Mesothelial cell of epicardium (in vitro differentiated cells): ENCODE data around the gene RXRA. TPM values are rescaled to one million over a fixed set of nuclear protein-coding genes. Genes with fewer than 3 reads are reported as not detected.

Experiments
- DNase-seq, 2 experiments: peaks; one replicate each; pipeline ENCODE4 v3.0.0; 2021; ENCODE audit warnings: low spot score in 2 of 2; ENCODE audit not compliant: unreplicated experiment in 2 of 2
- H3K27ac Mint-ChIP-seq: 2 replicates; pipeline ENCODE4 v1.8.0; 2021; ENCODE audit warnings: mixed read lengths
- H3K27me3 Mint-ChIP-seq: 2 replicates; pipeline ENCODE4 v1.8.0; 2021; ENCODE audit warnings: low read depth, mixed read lengths
- H3K36me3 Mint-ChIP-seq: 2 replicates; pipeline ENCODE4 v1.8.0; 2021; ENCODE audit warnings: mixed read lengths
- H3K4me1 Mint-ChIP-seq: 2 replicates; pipeline ENCODE4 v1.8.0; 2021; ENCODE audit warnings: mixed read lengths
- H3K4me3 Mint-ChIP-seq: 2 replicates; pipeline ENCODE4 v1.8.0; 2021; ENCODE audit warnings: mild to moderate bottlenecking, moderate library complexity, mixed read lengths
- H3K9me3 Mint-ChIP-seq: 2 replicates; pipeline ENCODE4 v1.8.0; 2021; ENCODE audit warnings: mixed read lengths
- CTCF ChIP-seq: fragments of 200-600 bp; sonication (generic); IDR thresholded peaks from one replicate; pipeline ENCODE4 v1.5.0; 2021; ENCODE audit warnings: antibody characterized with exemption; ENCODE audit not compliant: unreplicated experiment
- total RNA-seq: library from RNA; stranded (reverse); gene quantifications from 3 replicates; pipeline ENCODE4 v1.2.1, GENCODE V29; 2021

RXRA gene
- total RNA-seq, 1 donor from 2014 or later = 45.0 TPM

GRCh38 chr9:134401391-134401790 is 75.1 kb downstream of the RXRA start:
- no peak overlapping the region for H3K4me3 Mint-ChIP-seq
- peaks cover 23% of the 10 kb centered on the region for H3K4me1 Mint-ChIP-seq
- H3K36me3 Mint-ChIP-seq = no peaks in the 10 kb centered on the region
- no peaks in the 10 kb centered on the region for H3K9me3 Mint-ChIP-seq
- no peaks in the 10 kb centered on the region for H3K27me3 Mint-ChIP-seq
- no peak for DNase-seq
- no peak for TF ChIP-seq CTCF
- no peak overlapping the region for H3K27ac Mint-ChIP-seq

GRCh38 chr9:134402182-134402581 is 75.9 kb downstream of the RXRA start:
- Mint-ChIP-seq H3K9me3 (no peaks in the 10 kb centered on the region), H3K4me3 (no peak overlapping the region), H3K4me1 (peaks cover 31% of the 10 kb centered on the region), H3K27me3 (no peaks in the 10 kb centered on the region), H3K36me3 (no peaks in the 10 kb centered on the region), H3K27ac (no peak overlapping the region)
- no peak for TF ChIP-seq CTCF
- DNase-seq = no peak

- H3K4me1 Mint-ChIP-seq = peaks cover 36% of the 10 kb centered on the region
- H3K9me3 Mint-ChIP-seq = no peaks in the 10 kb centered on the region
- no peak for DNase-seq
- no peak for TF ChIP-seq CTCF
- H3K36me3 Mint-ChIP-seq = no peaks in the 10 kb centered on the region
- no peak overlapping the region for H3K4me3 Mint-ChIP-seq
- no peaks in the 10 kb centered on the region for H3K27me3 Mint-ChIP-seq
- H3K27ac Mint-ChIP-seq = no peak overlapping the region
These were observed 77.0 kb downstream of the RXRA start for GRCh38 chr9:134403292-134403681.

GRCh38 chr9:134403682-134404301 is 77.5 kb downstream of the RXRA start:
- H3K27me3 Mint-ChIP-seq = no peaks in the 10 kb centered on the region
- H3K9me3 Mint-ChIP-seq = no peaks in the 10 kb centered on the region
- TF ChIP-seq CTCF = no peak
- H3K36me3 Mint-ChIP-seq = peaks cover under 1% of the 10 kb centered on the region
- H3K27ac Mint-ChIP-seq = peak overlapping the region; percentile 73
- DNase-seq = no peak
- H3K4me3 Mint-ChIP-seq = no peak overlapping the region
- H3K4me1 Mint-ChIP-seq = peaks cover 36% of the 10 kb centered on the region

DNA sequence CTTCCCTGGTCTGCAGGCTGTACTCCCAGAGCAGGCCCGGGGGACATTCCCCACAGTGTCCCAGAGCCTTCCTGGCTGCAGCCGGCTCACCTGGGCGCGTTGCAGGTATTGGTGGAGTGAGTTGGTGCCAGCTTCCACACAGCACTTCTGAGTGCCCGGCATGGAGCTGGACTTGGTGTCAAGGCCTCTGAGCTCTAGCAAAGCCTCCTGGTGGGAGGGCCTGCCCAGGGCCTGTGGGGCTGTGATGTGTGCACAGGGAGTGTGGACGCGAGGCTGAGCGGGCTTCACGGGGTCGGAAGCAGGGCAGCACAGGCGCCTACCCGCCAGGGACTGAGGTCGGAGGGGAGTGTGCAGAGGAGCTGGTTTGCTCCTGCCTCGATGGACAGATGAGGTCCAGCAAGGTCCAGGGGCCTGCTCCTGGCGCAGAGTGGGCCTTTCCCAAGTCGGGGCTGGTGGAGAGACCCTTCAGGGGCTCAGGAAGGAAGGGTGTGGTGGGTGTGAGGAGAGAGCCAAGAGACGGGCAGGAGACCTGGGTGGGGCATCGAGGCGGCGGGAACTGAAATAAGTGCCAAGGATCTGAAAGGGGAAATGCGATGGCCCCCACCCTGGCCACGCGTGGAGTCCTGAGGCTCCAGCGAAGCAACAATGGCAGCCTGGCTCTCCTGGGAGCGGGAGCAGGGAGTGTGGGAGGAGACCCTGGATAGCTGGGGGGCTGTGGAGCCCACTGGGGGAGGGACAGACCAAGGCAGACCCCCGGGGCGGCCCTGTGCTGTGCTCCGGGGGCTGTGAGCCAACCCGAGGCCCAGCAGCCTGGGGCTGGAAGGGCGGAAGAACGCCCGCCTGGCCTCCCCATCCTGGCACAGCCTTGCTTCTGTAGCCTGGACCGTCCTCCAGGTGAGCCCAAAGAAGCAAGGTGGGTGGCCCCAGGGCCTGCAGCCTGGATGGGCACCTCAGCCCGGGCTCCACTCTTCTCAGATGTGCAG is 78.4 kb downstream of the RXRA start:
- no peaks in the 10 kb centered on the region for H3K9me3 Mint-ChIP-seq
- H3K4me3 Mint-ChIP-seq = no peak overlapping the region

More for the DNA sequence above, 78.4 kb downstream of the RXRA start:
- peaks cover 36% of the 10 kb centered on the region for H3K4me1 Mint-ChIP-seq
- peaks cover 2% of the 10 kb centered on the region for H3K36me3 Mint-ChIP-seq
- no peak for TF ChIP-seq CTCF
- DNase-seq = no peak
- peak overlapping the region; percentile 73 for H3K27ac Mint-ChIP-seq
- no peaks in the 10 kb centered on the region for H3K27me3 Mint-ChIP-seq
